ENCODE results near the gene CRMP1. TPM values are rescaled to one million over a fixed set of nuclear protein-coding genes. Genes with fewer than 3 reads are reported as not detected.

Gene CRMP1
- total and polyA plus RNA-seq, 9 of the 15 experiments (the other 6 are each of a cell fraction or from before 2014, with no cell fraction given): 0.03 to 0.04 TPM; not detected in 7

GRCh38 chr4:5930456-5930855 lies 37.6 kb upstream of the CRMP1 start:
- ChIA-PET CTCF (ENCODE audit: low intra/inter-chr PET ratio) (no interaction called here), POLR2A (no interaction called here)
- Histone ChIP-seq H3K79me2 (ENCODE audit: control insufficient read depth, insufficient read depth, low read length) (no peaks in the 10 kb centered on the region), H3K36me3 (ENCODE audit: control insufficient read depth, insufficient read depth, low read length) (no peaks in the 10 kb centered on the region), H3K4me3 (no peak overlapping the region), H3K27me3 (ENCODE audit: control insufficient read depth in 2 of 2, insufficient read depth in 2 of 2, low read length in 2 of 2) (peaks cover 5 to 37% of the 10 kb centered on the region in 2 experiments; a peak in 3 of 5 replicates), H3K9me3 (replicated peaks; ENCODE audit: control insufficient read depth, insufficient read depth, low read depth, low read length) (no peaks in the 10 kb centered on the region), H3K27ac (ENCODE audit: extremely low read depth, low read depth, low read length) (no peak overlapping the region), H4K20me1 (replicated peaks; ENCODE audit: control insufficient read depth, insufficient read depth, low read length) (no peaks in the 10 kb centered on the region), H3K4me1 (replicated peaks in 1 of 2; ENCODE audit: control insufficient read depth in 2 of 2, insufficient read depth in 2 of 2, low read length in 2 of 2) (no peaks in the 10 kb centered on the region), H3K9ac (ENCODE audit: insufficient read depth in 1 of 2, low read depth in 2 of 2, low read length in 2 of 2) (no peak overlapping the region), H3K4me2 (ENCODE audit: insufficient read depth, low read length) (no peak overlapping the region), H3K9me1 (ENCODE audit: control insufficient read depth, insufficient read depth, low read length) (no peaks in the 10 kb centered on the region), H2AFZ (ENCODE audit: low read depth, low read length) (no peak overlapping the region)
- intact Hi-C loops (cut with micrococcal nuclease): no loop called here
- ATAC-seq (no peak), DNase-seq (ENCODE audit: extremely low read depth in 1 of 4, low spot score in 3 of 4) (no peak), FAIRE-seq (no peak)
- BruUV-seq (replicated peaks): no TSS peak
- TF ChIP-seq TAF15 (IDR thresholded peaks at IDR 0.05; ENCODE audit: low read depth, low read length): no peak
- no peak for TF ChIP-seq NFIC (IDR thresholded peaks at IDR 0.05)
- no peak for TF ChIP-seq THRA (IDR thresholded peaks at IDR 0.05)
- TF ChIP-seq PHB2 (IDR thresholded peaks at IDR 0.05; ENCODE audit: low read depth): no peak
- no peak for TF ChIP-seq E2F3 (CRISPR knock-in tag; IDR thresholded peaks at IDR 0.05)
- TF ChIP-seq IFI16 (CRISPR knock-in tag; IDR thresholded peaks at IDR 0.05): no peak
- no peak for TF ChIP-seq E2F5 (CRISPR knock-in tag; IDR thresholded peaks at IDR 0.05)
- no peak for TF ChIP-seq ETV6 (IDR thresholded peaks at IDR 0.05; ENCODE audit: borderline replicate concordance in 1 of 2, low read depth in 2 of 2, low read length in 1 of 2)
- no peak for TF ChIP-seq ETV6 (CRISPR knock-in tag; IDR thresholded peaks at IDR 0.05; ENCODE audit: borderline replicate concordance)
- no peak for TF ChIP-seq TCF15 (CRISPR knock-in tag; IDR thresholded peaks at IDR 0.05)
- WGBS (ENCODE audit: insufficient coverage, low coverage, missing lambda C conversion rate): 3% methylated on average over 8 of the region's 8 CpGs
- in situ Hi-C loops (cut with MboI): no loop called here
